Stimulated activated naive B cell treated with anti-CD40 and anti-IgM and Interleukin-4, amounts not matched to agents 10 μg/mL and 1 μg/mL and 100 μg/mL, for 72 hours (primary cell): ENCODE results near the gene TRPM8.
A peak's percentile ranks its signal among the peaks of the same experiment; 100 is the strongest.

ENCODE experiments used
- ATAC-seq, 2 donors: fragments of 150-1000 bp; cut with Tn5 transposase; replicated peaks; 2 replicates each; pipeline ENCODE4 v1.10.0; 2021; ENCODE audit warnings: moderate library complexity in 1 of 2
- DNase-seq: peaks from one replicate; pipeline ENCODE4 v3.0.0; 2021
- H3K27ac Mint-ChIP-seq: one replicate; pipeline ENCODE4 v1.8.0; 2022; ENCODE audit warnings: mild to moderate bottlenecking, mixed read lengths
- H3K27me3 Mint-ChIP-seq, 2 donors: one replicate each; pipeline ENCODE4 v1.8.0; 2022; ENCODE audit warnings: mixed read lengths in 2 of 2
- H3K36me3 Mint-ChIP-seq, 2 donors: one replicate each; pipeline ENCODE4 v1.8.0; 2022; ENCODE audit warnings: mixed read lengths in 2 of 2, mild to moderate bottlenecking in 1 of 2
- H3K4me1 Mint-ChIP-seq, 2 donors: one replicate each; pipeline ENCODE4 v1.8.0; 2022; ENCODE audit warnings: mixed read lengths in 2 of 2, mild to moderate bottlenecking in 1 of 2
- H3K4me3 Mint-ChIP-seq, 2 donors: one replicate each; pipeline ENCODE4 v1.8.0; 2022; ENCODE audit warnings: mild to moderate bottlenecking in 2 of 2, mixed read lengths in 2 of 2, moderate library complexity in 1 of 2
- H3K9me3 Mint-ChIP-seq, 2 donors: one replicate each; pipeline ENCODE4 v1.8.0; 2022; ENCODE audit warnings: mixed read lengths in 2 of 2, mild to moderate bottlenecking in 1 of 2

TRPM8 gene

DNA sequence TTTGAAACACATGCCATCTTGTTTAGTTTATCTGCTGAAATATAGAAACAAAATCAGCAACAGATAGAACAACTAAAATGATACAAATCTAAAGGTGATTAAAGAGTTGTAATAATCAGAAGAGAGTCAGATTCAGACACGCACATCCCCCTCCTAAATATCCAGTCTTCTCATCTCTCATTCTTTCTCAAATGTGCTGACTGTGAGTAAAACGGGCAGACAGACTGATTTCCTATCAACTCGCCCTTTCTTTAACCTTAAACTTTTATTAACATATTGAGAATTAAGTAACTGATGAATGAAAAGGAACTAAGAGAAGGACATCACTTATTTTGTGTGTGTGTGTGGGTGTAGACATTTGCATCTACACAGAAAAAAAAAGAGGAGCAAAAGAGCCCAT, 98.7 kb downstream of the TRPM8 start:
- ATAC-seq, result no peak
- Mint-ChIP-seq H3K4me3 (no peak overlapping the region), H3K27me3 (peaks cover 27 to 49% of the 10 kb centered on the region in 2 donors), H3K27ac (no peak overlapping the region), H3K36me3 (no peaks in the 10 kb centered on the region), H3K4me1 (no peaks in the 10 kb centered on the region), H3K9me3 (no peaks in the 10 kb centered on the region)
- DNase-seq, result no peak

- peaks cover 0 to under 1% of the 10 kb centered on the region in 2 donors for H3K4me1 Mint-ChIP-seq
- DNase-seq (no peak), ATAC-seq (no peak)
- peaks cover 27 to 40% of the 10 kb centered on the region in 2 donors for H3K27me3 Mint-ChIP-seq
- H3K36me3 Mint-ChIP-seq, result peaks cover 0 to 5% of the 10 kb centered on the region in 2 donors
- no peak overlapping the region for H3K4me3 Mint-ChIP-seq
- H3K27ac Mint-ChIP-seq, result no peak overlapping the region
- H3K9me3 Mint-ChIP-seq, result peaks cover 0 to 4% of the 10 kb centered on the region in 2 donors
Observed at GRCh38 chr2:234019896-234020295, 102.7 kb downstream of the TRPM8 start.

DNA sequence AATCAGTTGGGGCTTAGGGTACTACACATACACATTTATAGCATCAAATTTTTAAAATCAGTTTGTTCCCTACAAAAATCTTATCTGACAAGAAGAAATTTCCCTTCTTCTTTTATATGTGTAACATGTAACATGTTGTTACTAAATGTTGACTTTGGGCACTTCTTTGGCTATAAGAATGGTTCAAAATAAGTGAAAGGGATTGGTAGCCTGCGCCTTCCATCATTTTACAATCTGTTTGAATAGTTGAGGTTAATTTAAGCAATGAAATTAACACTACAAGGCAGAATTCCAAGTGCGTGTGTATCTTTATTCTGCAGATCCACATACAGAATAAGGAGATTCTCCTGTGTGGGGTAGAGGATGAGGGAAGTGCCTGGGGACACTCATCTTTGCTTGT, 103.2 kb downstream of the TRPM8 start:
- Mint-ChIP-seq H3K27ac (no peak overlapping the region), H3K9me3 (peaks cover 0 to 4% of the 10 kb centered on the region in 2 donors), H3K27me3 (peaks cover 24 to 38% of the 10 kb centered on the region in 2 donors), H3K4me3 (no peak overlapping the region), H3K36me3 (peaks cover 0 to 5% of the 10 kb centered on the region in 2 donors), H3K4me1 (peaks cover 0 to 5% of the 10 kb centered on the region in 2 donors)
- ATAC-seq, result no peak
- DNase-seq, result no peak

DNA sequence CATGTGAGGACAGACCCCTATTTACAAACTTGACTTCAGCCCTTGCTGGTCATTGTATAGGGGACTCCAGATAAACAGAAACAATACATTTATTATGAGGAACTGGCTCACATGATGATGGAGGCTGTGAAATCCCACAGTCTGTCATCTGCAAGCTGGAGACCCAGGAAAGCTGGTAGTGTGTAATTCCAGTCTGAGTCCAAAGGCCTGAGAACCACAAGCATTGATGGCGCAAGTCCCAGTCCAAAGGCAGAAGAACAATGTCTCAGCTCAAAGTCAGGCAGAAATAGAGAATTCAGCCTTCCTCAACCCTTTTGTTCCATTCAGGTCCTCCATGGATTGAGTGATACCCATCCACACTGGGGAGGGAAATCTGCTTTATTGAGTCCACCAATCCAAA, 105.3 kb downstream of the TRPM8 start:
- H3K27ac Mint-ChIP-seq, result peak overlapping the region; percentile 31
- no peak for ATAC-seq
- H3K4me3 Mint-ChIP-seq, result no peak overlapping the region

GRCh38 chr2:234024304-234024703, 107.1 kb downstream of the TRPM8 start:
- Mint-ChIP-seq H3K27ac (no peak overlapping the region), H3K36me3 (peaks cover 0 to 5% of the 10 kb centered on the region in 2 donors), H3K27me3 (peaks cover 30 to 38% of the 10 kb centered on the region in 2 donors), H3K4me3 (no peak overlapping the region), H3K9me3 (peaks cover 0 to 4% of the 10 kb centered on the region in 2 donors), H3K4me1 (peaks cover 6 to 19% of the 10 kb centered on the region in 2 donors)
- no peak for ATAC-seq
- DNase-seq, result no peak

More for the DNA sequence above, 105.3 kb downstream of the TRPM8 start:
- Mint-ChIP-seq H3K27me3 (peaks cover 22 to 27% of the 10 kb centered on the region in 2 donors), H3K9me3 (peaks cover 0 to 4% of the 10 kb centered on the region in 2 donors), H3K4me1 (peaks cover 6 to 19% of the 10 kb centered on the region in 2 donors), H3K36me3 (peaks cover 0 to 5% of the 10 kb centered on the region in 2 donors)
- DNase-seq, result no peak

- peak overlapping the region; percentile 60 to 76 for H3K4me3 Mint-ChIP-seq
- H3K27ac Mint-ChIP-seq, result no peak overlapping the region
- H3K27me3 Mint-ChIP-seq, result peaks cover 31 to 40% of the 10 kb centered on the region in 2 donors
- peak; percentile 95 to 97 for ATAC-seq
- peaks cover 0 to 5% of the 10 kb centered on the region in 2 donors for H3K36me3 Mint-ChIP-seq
- no peak for DNase-seq
- peaks cover 6 to 19% of the 10 kb centered on the region in 2 donors for H3K4me1 Mint-ChIP-seq
- H3K9me3 Mint-ChIP-seq, result peaks cover 0 to 4% of the 10 kb centered on the region in 2 donors
Observed at GRCh38 chr2:234025466-234025865, 108.3 kb downstream of the TRPM8 start.

DNA sequence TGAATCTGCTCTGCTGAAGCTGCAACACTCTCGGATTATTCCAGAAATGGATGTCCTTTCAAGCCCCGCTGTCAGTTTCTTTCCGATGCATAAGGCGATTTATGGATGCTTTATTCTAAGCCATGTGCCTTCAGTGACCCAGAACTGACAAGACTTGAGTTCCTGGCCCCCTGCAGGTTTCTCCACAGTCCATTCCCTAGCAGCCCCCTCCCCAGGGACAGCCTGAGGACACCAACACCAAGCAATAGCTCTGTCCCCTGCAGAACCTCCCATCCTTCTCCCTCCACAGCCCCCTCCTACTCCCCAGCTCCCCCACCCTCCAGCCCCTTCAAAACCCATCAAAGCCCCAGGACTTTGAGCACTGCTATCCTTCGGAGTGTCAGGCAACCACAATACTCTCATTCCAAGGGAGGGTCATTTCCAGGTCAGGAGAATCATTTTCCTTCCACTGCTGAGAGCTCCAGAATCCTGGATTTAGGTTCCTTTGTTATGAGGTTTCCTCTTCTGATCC, 108.8 kb downstream of the TRPM8 start:
- DNase-seq, result no peak
- Mint-ChIP-seq H3K4me1 (peaks cover 6 to 19% of the 10 kb centered on the region in 2 donors), H3K9me3 (peaks cover 0 to 4% of the 10 kb centered on the region in 2 donors), H3K27me3 (peaks cover 32 to 40% of the 10 kb centered on the region in 2 donors), H3K36me3 (peaks cover 0 to 5% of the 10 kb centered on the region in 2 donors), H3K4me3 (peak overlapping the region; percentile 60 to 76), H3K27ac (peak overlapping the region; percentile 48)
- peak in 1 of 2 donors; percentile 10 for ATAC-seq

- Mint-ChIP-seq H3K36me3 (peaks cover 0 to 5% of the 10 kb centered on the region in 2 donors), H3K27ac (no peak overlapping the region), H3K27me3 (peaks cover 30 to 38% of the 10 kb centered on the region in 2 donors), H3K4me1 (peaks cover 6 to 19% of the 10 kb centered on the region in 2 donors), H3K4me3 (no peak overlapping the region), H3K9me3 (peaks cover 0 to 4% of the 10 kb centered on the region in 2 donors)
- ATAC-seq (no peak), DNase-seq (no peak)
Observed at GRCh38 chr2:234026693-234027254, 109.6 kb downstream of the TRPM8 start.

DNA sequence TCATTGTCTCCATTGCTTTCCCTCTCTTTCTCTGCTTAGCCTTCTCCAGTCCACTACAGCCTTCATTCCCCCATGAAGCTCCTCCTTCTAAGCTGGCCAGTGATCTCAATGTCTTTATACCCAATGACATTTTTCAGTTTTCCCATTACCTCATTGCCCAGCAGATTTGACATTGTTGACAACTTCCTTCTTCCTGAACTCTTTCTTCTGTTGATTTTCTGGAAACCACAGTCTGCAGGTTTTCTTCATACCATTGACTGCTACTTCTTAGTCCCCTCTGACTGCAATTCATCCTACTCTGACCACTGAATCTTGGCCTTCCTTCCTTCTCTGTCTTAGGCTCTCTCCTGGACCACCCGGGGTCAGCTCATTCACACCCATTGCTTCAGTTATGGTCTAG, 110.5 kb downstream of the TRPM8 start:
- H3K36me3 Mint-ChIP-seq, result peaks cover 0 to 5% of the 10 kb centered on the region in 2 donors
- no peak for ATAC-seq
- H3K27me3 Mint-ChIP-seq, result peaks cover 33 to 38% of the 10 kb centered on the region in 2 donors
- peaks cover 6 to 19% of the 10 kb centered on the region in 2 donors for H3K4me1 Mint-ChIP-seq
- H3K4me3 Mint-ChIP-seq, result no peak overlapping the region
- no peak overlapping the region for H3K27ac Mint-ChIP-seq
- no peak for DNase-seq
- peaks cover 0 to 6% of the 10 kb centered on the region in 2 donors for H3K9me3 Mint-ChIP-seq

- H3K4me3 Mint-ChIP-seq, result no peak overlapping the region
- DNase-seq, result no peak
- H3K9me3 Mint-ChIP-seq, result peaks cover 10% of the 10 kb centered on the region in 2 donors
- peaks cover 39 to 46% of the 10 kb centered on the region in 2 donors for H3K27me3 Mint-ChIP-seq
- no peak overlapping the region for H3K27ac Mint-ChIP-seq
- H3K36me3 Mint-ChIP-seq, result peaks cover 5% of the 10 kb centered on the region in 2 donors
- ATAC-seq, result no peak
- peaks cover 6 to 19% of the 10 kb centered on the region in 2 donors for H3K4me1 Mint-ChIP-seq
Observed at GRCh38 chr2:234029150-234029733, 112.1 kb downstream of the TRPM8 start.

DNA sequence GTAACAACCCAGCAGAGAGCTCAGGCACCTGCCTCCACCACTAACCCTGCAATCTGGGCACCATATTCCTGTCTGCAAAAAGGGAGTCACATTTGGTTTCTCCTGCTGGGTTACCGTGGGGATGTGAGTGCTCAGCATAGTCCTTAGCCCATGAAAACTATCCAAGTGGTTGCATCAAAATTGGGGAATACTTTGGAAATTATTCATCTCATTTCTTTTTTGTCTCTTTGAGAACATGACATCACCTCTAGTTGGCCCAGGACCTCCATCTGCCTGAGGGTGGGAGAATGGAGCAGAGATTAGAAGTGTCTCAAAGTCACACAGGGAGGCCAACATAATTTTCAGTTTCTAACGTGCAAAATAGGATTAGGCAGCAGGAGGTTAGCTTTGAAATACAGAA, 114.0 kb downstream of the TRPM8 start:
- H3K27ac Mint-ChIP-seq, result no peak overlapping the region
- H3K27me3 Mint-ChIP-seq, result peaks cover 52 to 64% of the 10 kb centered on the region in 2 donors
- DNase-seq (no peak), ATAC-seq (no peak)
- H3K36me3 Mint-ChIP-seq, result peaks cover 5% of the 10 kb centered on the region in 2 donors
- H3K4me3 Mint-ChIP-seq, result no peak overlapping the region
- H3K4me1 Mint-ChIP-seq, result peaks cover 1 to 5% of the 10 kb centered on the region in 2 donors
- H3K9me3 Mint-ChIP-seq, result peaks cover 15 to 18% of the 10 kb centered on the region in 2 donors

DNA sequence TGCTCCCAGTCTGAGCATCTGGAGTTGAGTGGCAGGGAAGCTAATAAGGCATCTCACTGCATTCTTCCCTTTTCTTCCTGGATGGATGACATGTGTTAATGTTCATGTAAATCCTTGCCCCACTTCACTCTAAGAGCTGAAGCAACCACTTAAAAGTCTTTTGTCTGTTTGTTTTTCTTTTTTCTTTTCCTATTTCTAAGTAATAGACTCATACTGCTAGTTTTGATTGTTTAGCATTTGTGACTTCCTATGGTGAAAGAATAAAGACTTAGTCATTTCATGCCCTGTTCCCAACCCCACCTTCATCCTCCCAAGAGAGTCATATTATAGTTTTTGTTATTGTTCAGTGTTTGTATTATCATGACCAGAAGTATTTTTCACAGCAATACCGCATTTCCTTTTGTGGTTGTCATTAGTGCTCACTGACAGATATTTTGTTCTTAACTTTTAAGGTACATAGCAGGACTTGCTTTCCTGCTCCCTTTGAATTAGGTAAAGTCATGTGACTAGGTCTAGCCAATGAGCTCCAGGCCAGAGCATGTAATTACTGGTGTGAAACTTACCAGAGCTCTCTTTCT, 115.2 kb downstream of the TRPM8 start:
- Mint-ChIP-seq H3K9me3 (peaks cover 15 to 22% of the 10 kb centered on the region in 2 donors), H3K36me3 (peaks cover 5 to 8% of the 10 kb centered on the region in 2 donors), H3K4me3 (no peak overlapping the region), H3K4me1 (no peaks in the 10 kb centered on the region), H3K27me3 (peaks cover 51 to 74% of the 10 kb centered on the region in 2 donors), H3K27ac (no peak overlapping the region)
- ATAC-seq (no peak), DNase-seq (no peak)

DNA sequence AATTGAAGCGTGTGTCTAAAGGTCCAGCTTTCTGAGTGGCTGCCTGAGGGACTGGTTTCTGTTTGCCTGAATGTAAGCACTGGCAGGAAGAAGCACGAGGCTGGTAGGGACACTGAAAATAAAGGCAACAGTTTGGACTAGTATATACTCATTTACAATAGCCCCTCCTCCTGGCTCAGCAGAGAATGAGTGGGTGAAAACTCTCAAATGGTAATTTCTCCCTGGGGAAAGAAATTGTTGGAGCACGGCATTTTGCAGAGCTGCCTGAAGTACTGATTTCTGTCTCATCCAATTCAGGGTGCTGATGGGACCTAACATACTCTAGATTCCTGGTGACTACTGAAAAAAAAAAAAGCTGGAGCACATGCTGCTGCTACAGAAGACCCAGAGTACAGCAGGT, 116.0 kb downstream of the TRPM8 start:
- Mint-ChIP-seq H3K27ac (no peak overlapping the region), H3K4me1 (no peaks in the 10 kb centered on the region), H3K36me3 (peaks cover 5 to 8% of the 10 kb centered on the region in 2 donors), H3K4me3 (no peak overlapping the region), H3K27me3 (peaks cover 48 to 71% of the 10 kb centered on the region in 2 donors), H3K9me3 (peaks cover 15 to 22% of the 10 kb centered on the region in 2 donors)
- ATAC-seq, result no peak
- DNase-seq, result no peak

DNA sequence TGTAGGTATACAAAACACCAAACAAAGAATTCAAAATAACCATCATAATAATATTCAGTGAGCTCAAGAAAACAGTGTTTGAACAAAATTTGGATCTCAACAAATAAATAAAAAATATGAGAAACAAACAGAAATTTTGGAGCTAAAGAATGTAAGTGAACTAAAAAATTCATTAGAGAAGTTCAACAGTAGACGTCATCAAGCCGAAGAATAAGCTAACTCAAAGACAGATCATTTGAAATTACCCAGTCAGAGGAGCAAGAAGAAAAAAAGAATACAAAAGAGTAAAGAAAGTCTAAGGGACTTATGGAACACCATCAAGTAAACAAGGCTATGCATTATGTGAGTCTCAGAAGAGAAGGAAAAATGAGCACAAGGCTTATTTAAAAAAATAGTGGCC, 116.7 kb downstream of the TRPM8 start:
- Mint-ChIP-seq H3K9me3 (peaks cover 19 to 25% of the 10 kb centered on the region in 2 donors), H3K27me3 (peaks cover 49 to 72% of the 10 kb centered on the region in 2 donors), H3K36me3 (peaks cover 5 to 8% of the 10 kb centered on the region in 2 donors), H3K4me3 (no peak overlapping the region), H3K4me1 (no peaks in the 10 kb centered on the region), H3K27ac (no peak overlapping the region)
- ATAC-seq, result no peak
- DNase-seq, result no peak
